ENCODE data around the gene EGF.

EGF gene

GRCh38 chr4:109966891-109967481, 54.3 kb downstream of the EGF start:
- DNase-seq, result no peak

GRCh38 chr4:109967798-109968520, 55.3 kb downstream of the EGF start:
- no peak for DNase-seq

GRCh38 chr4:109969087-109969486, 56.4 kb downstream of the EGF start:
- no peak for DNase-seq

GRCh38 chr4:109969919-109970318, 57.2 kb downstream of the EGF start:
- no peak for DNase-seq

- no peak for DNase-seq
Measured at GRCh38 chr4:109972786-109973528, 60.3 kb downstream of the EGF start.

- no peak for DNase-seq
Measured at GRCh38 chr4:109973529-109973905, 60.8 kb downstream of the EGF start.

- DNase-seq, result no peak
Measured at GRCh38 chr4:109976189-109976588, 63.5 kb downstream of the EGF start.

GRCh38 chr4:109977854-109978501, 65.3 kb downstream of the EGF start:
- DNase-seq, result no peak

GRCh38 chr4:109978704-109979454, 66.2 kb downstream of the EGF start:
- DNase-seq, result no peak

GRCh38 chr4:109979920-109980717, 67.4 kb downstream of the EGF start:
- DNase-seq, result no peak

- no peak for DNase-seq
Measured at GRCh38 chr4:109981936-109982335, 69.3 kb downstream of the EGF start.

- no peak for DNase-seq
Measured at GRCh38 chr4:109982521-109982920, 69.8 kb downstream of the EGF start.

GRCh38 chr4:109985993-109986974, 73.6 kb downstream of the EGF start:
- no peak for DNase-seq

GRCh38 chr4:109989044-109989443, 76.4 kb downstream of the EGF start:
- DNase-seq, result no peak

GRCh38 chr4:109989618-109990017, 76.9 kb downstream of the EGF start:
- DNase-seq, result no peak

GRCh38 chr4:109990261-109991257, 77.9 kb downstream of the EGF start:
- DNase-seq, result no peak

- DNase-seq, result no peak
Measured at GRCh38 chr4:109993116-109993515, 80.4 kb downstream of the EGF start.

GRCh38 chr4:109994415-109994827, 81.7 kb downstream of the EGF start:
- DNase-seq, result no peak

- DNase-seq, result no peak
Measured at GRCh38 chr4:109996526-109996925, 83.8 kb downstream of the EGF start.
